Panc1 (cell line): ENCODE results near the gene GALNT18. TPM values are rescaled to one million over a fixed set of nuclear protein-coding genes. Genes with fewer than 3 reads are reported as not detected.

Experiments used
- ATAC-seq: fragments of 200-7000 bp; cut with Tn5 transposase; 2 replicates; pipeline ENCODE4 v1.9.1; 2020; ENCODE audit warnings: mild to moderate bottlenecking, moderate library complexity
- BruUV-seq: library from RNA; stranded (reverse); fragments of 400-500 nt; replicated peaks from 2 replicates; lab custom pipeline; 2021; lab: Mats Ljungman, UMichigan
- CTCF ChIA-PET: fragments of 300-600 bp; sonication (Branson Sonifier 250); formaldehyde crosslinking; loops from one replicate; lab custom pipeline; 2022; ENCODE audit warnings: antibody characterized with exemption; lab: Charles Lee
- POLR2A ChIA-PET: fragments of 300-600 bp; sonication (Branson Sonifier 250); formaldehyde crosslinking; loops from one replicate; lab custom pipeline; 2022; ENCODE audit warnings: antibody characterized with exemption; lab: Charles Lee
- DNase-seq: peaks from one replicate; pipeline ENCODE4 v3.0.0-alpha.2; 2010; ENCODE audit warnings: low read depth, low spot score
- H3K27ac ChIP-seq: 2 replicates; pipeline ENCODE4 v1.5.1; 2011; ENCODE audit warnings: mild to moderate bottlenecking, low read length, inconsistent platforms
- H3K27me3 ChIP-seq: fragments of 200-500 bp; sonication (Bioruptor generic); 2 replicates; pipeline ENCODE4 v1.6.0; 2014; ENCODE audit warnings: low read length, inconsistent platforms; ENCODE audit not compliant: control insufficient read depth, insufficient read depth
- H3K36me3 ChIP-seq: fragments of 200-500 bp; sonication (Bioruptor generic); 2 replicates; pipeline ENCODE4 v1.5.1; 2014; ENCODE audit warnings: inconsistent platforms, mild to moderate bottlenecking, low read length, moderate library complexity; ENCODE audit not compliant: control insufficient read depth, insufficient read depth
- H3K4me1 ChIP-seq: 2 replicates; pipeline ENCODE4 v1.5.1; 2011; ENCODE audit warnings: inconsistent platforms, mild to moderate bottlenecking, low read length, moderate library complexity; ENCODE audit not compliant: control insufficient read depth, insufficient read depth
- H3K4me3 ChIP-seq, 2 experiments: 2 replicates each; pipeline ENCODE4 v1.5.1; 2011 to 2012; ENCODE audit warnings: low read depth in 2 of 2, low read length in 2 of 2, mild to moderate bottlenecking in 2 of 2, inconsistent platforms in 1 of 2, moderate library complexity in 1 of 2
- H3K9me3 ChIP-seq: fragments of 200-500 bp; sonication (Bioruptor generic); 2 replicates; pipeline ENCODE4 v1.5.1; 2014; ENCODE audit warnings: low read depth, mild to moderate bottlenecking, inconsistent platforms, low read length, moderate library complexity; ENCODE audit not compliant: control insufficient read depth, insufficient read depth
- CTCF ChIP-seq: fragments of 450-650 bp; IDR thresholded peaks from 2 replicates; pipeline ENCODE4 v1.5.1; 2017; ENCODE audit warnings: mild to moderate bottlenecking
- POLR2AphosphoS5 ChIP-seq: IDR thresholded peaks from 2 replicates; pipeline ENCODE4 v1.6.1; 2012; ENCODE audit warnings: mild to moderate bottlenecking, low read depth, low read length, moderate library complexity
- REST ChIP-seq, 2 experiments: IDR thresholded peaks; 2 replicates each; pipeline ENCODE4 v1.6.1; 2011 to 2012; ENCODE audit warnings: low read depth in 2 of 2, control low read depth in 1 of 2, low read length in 1 of 2, mild to moderate bottlenecking in 1 of 2, moderate library complexity in 1 of 2; ENCODE audit not compliant: insufficient read depth in 1 of 2
- SIN3A ChIP-seq: IDR thresholded peaks from 2 replicates; pipeline ENCODE4 v1.6.1; 2012; ENCODE audit warnings: low read depth, mild to moderate bottlenecking, low read length, moderate library complexity, borderline replicate concordance; ENCODE audit not compliant: insufficient read depth
- TCF7L2 ChIP-seq: IDR thresholded peaks from 2 replicates; pipeline ENCODE4 v1.6.1; 2011; ENCODE audit warnings: mild to moderate bottlenecking, low read depth, low read length, inconsistent platforms
- in situ Hi-C: cut with HindIII; loops from 2 replicates; pipeline ENCODE4 v1.10.0; 2016; ENCODE audit warnings: low sequenced_read_pairs, low pct_unique_long_range_greater_than_20kb
- intact Hi-C: fragments of 100-400 bp; cut with micrococcal nuclease; formaldehyde crosslinking; loops from one replicate; pipeline ENCODE4 v1.10.0; 2022; ENCODE audit not compliant: unreplicated experiment
- total RNA-seq: library from RNA; stranded (reverse); gene quantifications from one replicate; pipeline ENCODE4 v1.2.1, GENCODE V29; 2021; ENCODE audit not compliant: unreplicated experiment

Gene GALNT18
- total RNA-seq, 1 experiment from 2014 or later: 8.6 TPM

GRCh38 chr11:11318461-11318860, 303.3 kb downstream of the GALNT18 start:
- intact Hi-C loops: no loop called here
- no peaks in the 10 kb centered on the region for H3K4me1 ChIP-seq
- ChIA-PET POLR2A (no interaction called here), CTCF (no interaction called here)
- H3K9me3 ChIP-seq: no peaks in the 10 kb centered on the region
- ATAC-seq (no peak), DNase-seq (no peak)
- BruUV-seq: no TSS peak
- H3K27me3 ChIP-seq: no peaks in the 10 kb centered on the region; the same call in 1 of the 2 replicates
- H3K27ac ChIP-seq: no peak overlapping the region
- in situ Hi-C loops: no loop called here
- no peaks in the 10 kb centered on the region for H3K36me3 ChIP-seq
- TF ChIP-seq REST (IDR thresholded peaks at IDR 0.05; ENCODE audit: insufficient read depth in 1 of 2, low read depth in 2 of 2, low read length in 1 of 2) (no peak), TCF7L2 (no peak), SIN3A (no peak), CTCF (no peak), POLR2AphosphoS5 (no peak)
- H3K4me3 ChIP-seq: no peak overlapping the region

- in situ Hi-C loops: no loop called here
- CTCF ChIA-PET: no interaction called here
- Histone ChIP-seq H3K9me3 (no peaks in the 10 kb centered on the region), H3K4me3 (no peak overlapping the region), H3K4me1 (no peaks in the 10 kb centered on the region), H3K36me3 (no peaks in the 10 kb centered on the region), H3K27me3 (no peaks in the 10 kb centered on the region; the same call in 1 of the 2 replicates), H3K27ac (no peak overlapping the region)
- BruUV-seq: no TSS peak
- POLR2A ChIA-PET: no interaction called here
- DNase-seq (no peak), ATAC-seq (no peak)
- no peak for TF ChIP-seq REST (IDR thresholded peaks at IDR 0.05; ENCODE audit: insufficient read depth in 1 of 2, low read depth in 2 of 2, low read length in 1 of 2)
- no peak for TF ChIP-seq SIN3A
- no peak for TF ChIP-seq TCF7L2
- no peak for TF ChIP-seq POLR2AphosphoS5
- TF ChIP-seq CTCF: no peak
- intact Hi-C loops: no loop called here
Measured at GRCh38 chr11:11316651-11317230, 305.1 kb downstream of the GALNT18 start.
